Fibroblast of lung (primary cell): Measurements from ENCODE around the gene ANO10. TPM values are rescaled to one million over a fixed set of nuclear protein-coding genes. Genes with fewer than 3 reads are reported as not detected.

Experiments used
- DNase-seq, 2 donors: peaks; one replicate each; pipeline versions ENCODE4 v3.0.0 to v3.0.0-alpha.2; 2010; ENCODE audit warnings: low read depth in 2 of 2
- H2AFZ ChIP-seq: 2 replicates; pipeline ENCODE4 v1.5.1; 2012; ENCODE audit warnings: low read length, control low read depth, inconsistent platforms
- H3K27ac ChIP-seq: 2 replicates; pipeline ENCODE4 v1.5.1; 2011; ENCODE audit warnings: low read length, control low read depth; ENCODE audit not compliant: insufficient read depth
- H3K27me3 ChIP-seq: 2 replicates; pipeline ENCODE4 v1.5.1; 2011; ENCODE audit warnings: mild to moderate bottlenecking, low read length; ENCODE audit not compliant: control insufficient read depth, insufficient read depth
- H3K36me3 ChIP-seq: 2 replicates; pipeline ENCODE4 v1.5.1; 2011; ENCODE audit warnings: low read length; ENCODE audit not compliant: control insufficient read depth, insufficient read depth
- H3K4me1 ChIP-seq: 2 replicates; pipeline ENCODE4 v1.5.1; 2011; ENCODE audit warnings: low read length; ENCODE audit not compliant: control insufficient read depth, insufficient read depth; ENCODE audit errors: extremely low read depth
- H3K4me2 ChIP-seq: 2 replicates; pipeline ENCODE4 v1.5.1; 2011; ENCODE audit warnings: low read length, control low read depth; ENCODE audit not compliant: insufficient read depth; ENCODE audit errors: extremely low read depth
- H3K4me3 ChIP-seq, 4 experiments: fragments of 200-600 bp in 1 of 4; sonication (generic) in 1 of 4; replicated peaks in 1 of 4; 2 replicates each; pipeline ENCODE4 v1.5.1; 2011 to 2016; ENCODE audit warnings: low read length in 4 of 4, low read depth in 3 of 4, mild to moderate bottlenecking in 3 of 4, control low read depth in 2 of 4, inconsistent platforms in 1 of 4, mixed read lengths in 1 of 4; ENCODE audit not compliant: insufficient read depth in 1 of 4; ENCODE audit errors: control extremely low read depth in 1 of 4
- H3K79me2 ChIP-seq: 2 replicates; pipeline ENCODE4 v1.5.1; 2012; ENCODE audit warnings: mild to moderate bottlenecking, low read length, inconsistent platforms; ENCODE audit not compliant: control insufficient read depth, insufficient read depth
- H3K9ac ChIP-seq: 2 replicates; pipeline ENCODE4 v1.5.1; 2011; ENCODE audit warnings: mild to moderate bottlenecking, low read length, control low read depth; ENCODE audit not compliant: insufficient read depth
- H3K9me3 ChIP-seq: 2 replicates; pipeline ENCODE4 v1.5.1; 2012; ENCODE audit warnings: low read depth, low read length; ENCODE audit not compliant: control insufficient read depth, insufficient read depth
- H4K20me1 ChIP-seq: 2 replicates; pipeline ENCODE4 v1.5.1; 2011; ENCODE audit warnings: low read length; ENCODE audit not compliant: control insufficient read depth, insufficient read depth; ENCODE audit errors: extremely low read depth
- CTCF ChIP-seq, 2 donors: IDR thresholded peaks in 1 of 2; conservative IDR thresholded peaks in 1 of 2; 1 replicate in 1 of 2; 2 replicates in 1 of 2; pipeline ENCODE4 v1.5.1; 2011 to 2012; ENCODE audit warnings: low read length in 2 of 2, control low read depth in 1 of 2, inconsistent platforms in 1 of 2, low read depth in 1 of 2, mild to moderate bottlenecking in 1 of 2
- EZH2 ChIP-seq: IDR thresholded peaks from 2 replicates; pipeline ENCODE4 v1.5.1; 2012; ENCODE audit warnings: low read length, control low read depth, mild to moderate bottlenecking; ENCODE audit errors: missing control alignments
- polyA plus RNA-seq, 2 donors: library from polyadenylated mRNA; depleted of rRNA in 1 of 2; stranded (reverse) in 1 of 2; unstranded in 1 of 2; fragments of >200 nt; gene quantifications; 2 replicates each; pipeline ENCODE4 v1.2.1, GENCODE V29; 2011 to 2012; ENCODE audit warnings: missing spikeins in 1 of 2
- total RNA-seq: library from RNA; depleted of rRNA; stranded (reverse); fragments of >200 nt; gene quantifications from 2 replicates; pipeline ENCODE4 v1.2.1, GENCODE V29; 2014

The ANO10 gene
- total and polyA plus RNA-seq, 2 donors (not counting 1 experiment from before 2014, with no cell fraction given) = 103 to 138 TPM

GRCh38 chr3:43477600-43477999, 144.2 kb downstream of the ANO10 start:
- Histone ChIP-seq H3K4me2 (no peak overlapping the region), H4K20me1 (no peaks in the 10 kb centered on the region), H3K9me3 (no peaks in the 10 kb centered on the region), H3K9ac (no peak overlapping the region), H3K79me2 (no peaks in the 10 kb centered on the region), H3K27me3 (no peaks in the 10 kb centered on the region), H3K4me1 (peaks cover 3% of the 10 kb centered on the region), H2AFZ (no peak overlapping the region), H3K36me3 (no peaks in the 10 kb centered on the region), H3K4me3 (no peak overlapping the region), H3K27ac (no peak overlapping the region)
- DNase-seq = no peak
- TF ChIP-seq EZH2 (no peak), CTCF (conservative IDR thresholded peaks at IDR 0.05 in 1 of 2, IDR thresholded peaks at IDR 0.05 in 1 of 2; ENCODE audit: low read depth in 1 of 2, low read length in 2 of 2) (no peak)

DNA sequence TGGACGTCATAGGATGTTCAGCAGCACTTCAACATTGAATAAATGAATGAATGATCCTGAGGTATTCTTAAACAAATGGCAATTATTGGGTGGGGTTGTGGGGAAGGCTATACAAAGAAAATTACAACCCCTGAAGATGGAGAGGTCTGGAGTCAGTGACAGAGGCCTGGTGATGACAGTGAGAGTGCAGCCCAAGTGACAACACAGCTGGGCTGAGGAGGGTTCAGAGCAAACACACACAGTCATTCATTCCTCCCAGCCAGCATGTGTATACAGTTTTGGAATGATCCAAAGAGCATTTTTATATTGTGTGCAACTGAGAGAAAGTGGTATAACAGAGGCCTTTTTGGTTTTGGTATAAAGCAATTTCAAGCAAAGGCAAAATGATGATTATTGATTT, 148.1 kb downstream of the ANO10 start:
- Histone ChIP-seq H3K79me2 (no peaks in the 10 kb centered on the region), H3K4me3 (no peak overlapping the region), H3K27ac (no peak overlapping the region), H3K9me3 (no peaks in the 10 kb centered on the region), H3K27me3 (no peaks in the 10 kb centered on the region), H4K20me1 (no peaks in the 10 kb centered on the region), H3K4me2 (no peak overlapping the region), H3K36me3 (no peaks in the 10 kb centered on the region), H3K4me1 (peaks cover 3% of the 10 kb centered on the region), H3K9ac (no peak overlapping the region), H2AFZ (no peak overlapping the region)
- TF ChIP-seq EZH2 (no peak), CTCF (conservative IDR thresholded peaks at IDR 0.05 in 1 of 2, IDR thresholded peaks at IDR 0.05 in 1 of 2; ENCODE audit: low read depth in 1 of 2, low read length in 2 of 2) (no peak)
- DNase-seq = no peak

DNA sequence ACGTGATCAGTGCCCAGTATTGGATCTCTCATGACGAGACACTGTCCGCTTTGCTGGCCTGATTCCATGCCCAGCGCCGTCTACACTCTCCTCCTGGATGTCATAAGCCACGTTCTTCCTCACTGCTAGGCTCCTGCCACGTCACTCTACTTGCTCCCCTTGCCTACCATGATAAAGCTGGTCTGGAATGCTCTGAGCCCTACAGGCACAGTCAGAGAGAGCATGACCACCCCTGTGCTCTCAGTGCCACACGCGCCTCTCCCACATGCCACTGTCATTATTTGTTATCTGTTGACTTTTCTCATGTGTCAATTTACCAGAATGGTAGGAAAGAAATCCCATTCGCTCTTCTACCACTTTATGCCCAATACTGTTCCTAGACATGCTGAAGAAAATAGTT, 148.6 kb downstream of the ANO10 start:
- TF ChIP-seq EZH2 = no peak
- no peak for DNase-seq

More for the DNA sequence above, 148.6 kb downstream of the ANO10 start:
- Histone ChIP-seq H4K20me1 (no peaks in the 10 kb centered on the region), H3K4me2 (no peak overlapping the region), H3K9ac (no peak overlapping the region), H3K4me1 (peaks cover 1% of the 10 kb centered on the region), H2AFZ (no peak overlapping the region), H3K4me3 (no peak overlapping the region), H3K27ac (no peak overlapping the region), H3K36me3 (no peaks in the 10 kb centered on the region), H3K9me3 (no peaks in the 10 kb centered on the region), H3K27me3 (no peaks in the 10 kb centered on the region), H3K79me2 (no peaks in the 10 kb centered on the region)
